ENCODE results near the gene VAMP4.
"Not testable (repeated sequence)": the region's sequence is repeated elsewhere in the genome, so short reads cannot be mapped to it uniquely, and the experiment has no call there.

The VAMP4 gene

GRCh38 chr1:171748651-171749050 lies 6.8 kb upstream of the VAMP4 start:
- DNase-seq = no peak

DNA sequence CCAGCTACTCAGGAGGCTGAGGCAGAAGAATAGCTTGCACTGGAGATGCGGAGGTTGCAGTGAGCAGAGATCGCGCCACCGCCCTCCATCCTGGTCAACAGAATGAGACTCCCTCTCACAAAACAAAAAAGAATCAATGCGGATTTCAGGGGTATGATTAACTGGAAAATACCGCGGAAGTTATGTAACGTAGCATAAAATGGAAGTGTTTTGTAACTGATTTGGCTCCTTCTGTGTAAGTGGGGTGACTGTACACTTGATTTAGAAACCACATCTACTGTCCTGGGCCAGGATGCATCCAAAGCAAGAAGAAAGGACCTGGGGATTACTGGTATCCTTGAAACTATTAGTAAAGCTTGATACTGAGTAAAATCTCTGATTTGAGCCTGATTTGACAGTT lies 3.1 kb upstream of the VAMP4 start:
- DNase-seq = no peak

GRCh38 chr1:171743081-171743870 lies 1.4 kb upstream of the VAMP4 start:
- DNase-seq = no peak

- DNase-seq = peak; percentile 27
These were observed 685 bp upstream of the VAMP4 start for GRCh38 chr1:171742577-171742922.

DNA sequence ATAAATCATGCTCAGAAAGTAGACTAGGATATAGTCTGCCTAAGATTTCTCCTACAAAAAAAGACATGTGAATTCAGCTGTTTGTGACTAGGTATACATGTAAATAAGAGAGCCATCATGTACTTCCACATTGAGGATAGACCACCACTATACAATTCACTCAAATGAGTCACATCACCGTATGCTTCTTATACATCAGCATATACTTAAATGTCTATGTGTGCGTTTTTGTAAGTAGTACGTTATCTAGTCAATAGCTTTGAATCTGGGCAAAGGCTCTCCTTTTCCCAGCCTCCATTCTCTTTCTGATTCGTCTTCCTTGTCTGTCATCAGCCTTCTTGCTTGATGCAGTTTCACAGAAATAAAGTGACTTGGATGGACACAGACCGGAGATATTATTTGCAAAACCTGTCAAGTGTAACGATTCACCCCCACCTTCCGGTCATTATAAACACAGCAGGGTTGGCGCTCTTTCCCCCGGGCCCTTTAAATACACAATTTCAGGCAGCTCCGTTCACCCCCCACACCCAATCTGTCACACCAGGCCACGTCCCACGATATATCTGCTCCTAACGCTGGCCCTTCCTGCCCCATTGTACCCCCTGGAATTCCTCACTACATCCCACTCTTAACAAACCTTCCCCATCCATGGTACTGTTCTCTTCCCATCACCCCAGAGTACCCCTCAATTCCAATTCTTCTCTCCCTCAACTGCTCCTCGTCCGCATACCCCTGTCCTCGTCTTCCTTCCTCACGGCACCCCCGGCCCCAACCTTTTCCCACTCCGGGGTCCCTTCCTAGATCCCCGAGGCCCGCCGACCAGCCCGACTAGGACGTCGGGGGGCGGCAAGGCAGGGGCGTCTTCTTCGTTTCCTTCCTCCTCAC lies 636 bp downstream of the VAMP4 start:
- DNase-seq = peak; percentile 44

DNA sequence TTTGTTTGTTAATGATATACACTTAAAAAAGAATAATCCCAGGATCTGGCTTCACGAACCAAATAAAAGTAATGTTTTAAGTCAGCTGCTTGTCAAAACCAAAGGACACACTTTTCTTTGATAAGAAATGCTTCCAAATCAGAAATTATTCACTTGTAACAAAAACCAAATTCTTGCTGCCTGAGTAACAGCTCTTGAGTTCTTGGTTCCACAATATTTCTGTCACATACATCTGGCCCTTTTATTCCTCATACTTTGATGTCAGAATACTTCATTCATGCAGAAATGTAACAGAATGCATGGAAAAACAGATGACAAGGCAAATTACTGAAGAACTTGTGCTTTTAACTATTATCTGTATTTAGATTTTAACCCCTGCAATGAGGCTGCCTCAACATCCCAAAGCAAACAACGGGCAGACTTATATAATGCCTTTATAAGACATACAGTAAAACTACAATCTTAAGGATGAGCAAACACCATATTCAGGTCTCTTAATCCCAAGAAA lies 1.5 kb downstream of the VAMP4 start:
- DNase-seq = no peak

- no peak for DNase-seq
These were observed 2.2 kb downstream of the VAMP4 start for GRCh38 chr1:171739656-171740055.

- no peak for DNase-seq
These were observed 3.0 kb downstream of the VAMP4 start for GRCh38 chr1:171738911-171739310.

- no peak for DNase-seq
These were observed 5.7 kb downstream of the VAMP4 start for GRCh38 chr1:171736196-171736595.

GRCh38 chr1:171730052-171730451 lies 11.8 kb downstream of the VAMP4 start:
- no peak for DNase-seq

DNA sequence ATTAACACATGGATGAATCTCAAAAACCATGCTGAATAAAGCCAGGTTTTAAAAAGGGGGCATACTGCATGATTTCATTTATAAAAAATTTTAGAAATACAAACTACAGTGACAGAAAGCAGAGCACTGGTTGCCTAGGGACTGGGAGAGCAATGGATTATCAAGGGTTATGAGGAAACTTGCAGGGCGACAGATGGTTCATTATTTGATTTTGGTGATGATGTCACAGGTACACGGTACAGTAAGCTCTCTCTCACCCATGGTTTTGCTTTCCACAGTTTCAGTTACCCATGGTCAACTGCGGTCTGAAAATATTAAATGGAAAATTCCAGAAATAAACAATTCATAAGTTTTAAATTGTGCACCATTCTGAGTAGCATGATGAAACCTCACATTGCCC lies 14.1 kb downstream of the VAMP4 start:
- no peak for DNase-seq

GRCh38 chr1:171723180-171723579 lies 18.7 kb downstream of the VAMP4 start:
- DNase-seq = not testable (repeated sequence)

DNA sequence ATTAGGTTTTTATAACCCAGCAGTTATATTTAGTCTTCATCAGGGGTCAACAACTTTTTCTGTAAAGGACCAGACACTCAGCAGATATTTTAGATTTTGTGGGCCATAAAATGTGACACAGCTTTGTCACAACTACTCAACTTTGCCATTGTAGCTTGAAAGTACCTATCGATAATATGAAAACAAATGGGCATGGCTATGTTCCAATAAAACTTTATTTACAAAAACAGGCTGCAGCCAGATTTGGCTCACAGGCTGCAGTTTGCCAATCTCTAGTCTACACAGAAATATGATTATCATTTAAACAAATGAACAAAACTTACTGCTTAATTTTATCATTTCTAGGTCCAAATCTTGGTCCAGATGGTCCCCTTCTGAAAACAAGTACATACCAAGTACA lies 23.0 kb downstream of the VAMP4 start:
- DNase-seq = no peak

DNA sequence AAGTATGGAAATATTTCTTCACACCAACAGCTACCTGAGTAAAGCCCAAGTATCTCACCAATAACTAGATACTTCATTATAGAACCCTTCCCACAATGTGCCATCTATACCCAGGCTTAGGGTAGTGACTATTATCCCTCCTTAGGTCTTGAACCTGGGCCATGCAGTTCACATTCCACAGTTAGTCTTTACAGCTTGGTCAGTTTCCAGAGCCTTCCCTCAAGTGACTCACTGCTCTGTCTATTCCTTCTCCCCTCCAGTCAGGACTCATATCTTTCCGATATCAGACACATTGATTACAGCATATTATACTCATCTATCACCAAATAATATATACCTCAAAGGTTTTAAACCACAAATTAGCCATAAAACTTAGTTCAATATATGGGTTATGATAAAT lies 23.6 kb downstream of the VAMP4 start:
- no peak for DNase-seq

DNA sequence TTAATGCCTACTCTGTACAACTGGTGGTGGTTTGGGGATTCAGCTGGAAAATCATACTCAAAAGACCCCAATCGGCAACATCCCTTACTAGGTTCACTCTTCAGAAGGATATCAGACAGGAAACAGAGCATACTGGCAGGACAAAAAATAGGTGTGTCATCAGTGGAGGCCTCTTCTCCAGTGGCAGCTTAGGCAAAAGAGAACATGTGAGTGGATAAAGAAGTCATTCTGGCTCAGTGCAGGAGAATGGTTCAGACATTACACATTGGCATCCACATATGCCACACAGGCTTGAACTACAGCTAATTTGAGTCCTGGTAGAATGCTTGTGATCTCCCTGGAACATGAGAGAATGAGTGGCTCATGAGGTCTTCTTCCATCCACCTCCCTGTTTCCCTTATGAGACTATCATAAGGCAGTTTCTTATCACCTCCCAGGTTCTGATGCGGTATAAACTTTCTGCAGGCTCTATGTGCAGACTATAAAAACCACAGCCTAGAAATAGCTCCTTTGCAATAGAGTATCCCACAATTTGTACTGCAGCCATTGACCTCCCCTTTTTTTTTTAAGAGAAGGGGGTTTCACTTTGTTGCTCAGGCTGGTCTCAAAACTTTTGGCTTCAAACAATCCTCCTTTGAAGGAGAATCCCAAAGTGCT lies 24.7 kb downstream of the VAMP4 start:
- no peak for DNase-seq

DNA sequence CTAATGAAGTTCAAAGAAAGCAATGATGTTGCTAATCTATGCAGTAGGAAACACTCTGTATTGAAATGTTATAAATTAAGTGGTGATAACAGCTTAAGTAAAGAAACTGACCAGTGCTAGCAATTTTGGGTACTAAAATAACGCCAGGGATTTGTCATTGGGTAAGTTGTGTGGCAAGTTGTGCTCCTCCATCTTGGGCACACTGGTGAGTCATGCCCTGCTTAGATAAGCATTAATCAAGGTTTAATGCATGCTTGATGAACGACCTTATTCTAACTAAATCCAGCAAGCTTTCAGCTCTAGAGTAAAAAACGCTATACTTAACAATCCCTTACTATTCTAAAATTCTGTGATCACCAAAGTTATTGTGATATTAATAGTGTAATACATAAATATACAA lies 25.2 kb downstream of the VAMP4 start:
- no peak for DNase-seq

DNA sequence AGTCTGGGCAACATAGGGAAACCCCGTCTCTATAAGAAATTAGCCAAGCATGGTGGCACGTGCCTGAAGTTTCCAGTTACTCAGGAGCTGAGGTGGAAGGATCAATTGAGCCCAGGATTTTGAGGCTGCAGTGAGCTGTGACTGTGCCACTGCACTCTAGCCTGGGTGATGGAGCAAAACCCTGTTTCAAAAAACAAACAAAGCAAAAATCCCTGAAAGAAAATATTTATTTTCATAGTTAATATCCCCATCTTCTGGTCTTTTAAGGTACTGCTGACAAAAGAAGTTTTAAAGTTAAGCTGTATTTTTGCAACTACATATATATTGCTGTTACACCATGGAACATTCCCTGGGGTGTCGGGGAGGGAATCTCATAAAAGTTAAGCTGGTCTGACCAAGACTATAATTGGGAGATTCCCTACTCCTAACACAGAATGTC lies 26.0 kb downstream of the VAMP4 start:
- DNase-seq = no peak

DNA sequence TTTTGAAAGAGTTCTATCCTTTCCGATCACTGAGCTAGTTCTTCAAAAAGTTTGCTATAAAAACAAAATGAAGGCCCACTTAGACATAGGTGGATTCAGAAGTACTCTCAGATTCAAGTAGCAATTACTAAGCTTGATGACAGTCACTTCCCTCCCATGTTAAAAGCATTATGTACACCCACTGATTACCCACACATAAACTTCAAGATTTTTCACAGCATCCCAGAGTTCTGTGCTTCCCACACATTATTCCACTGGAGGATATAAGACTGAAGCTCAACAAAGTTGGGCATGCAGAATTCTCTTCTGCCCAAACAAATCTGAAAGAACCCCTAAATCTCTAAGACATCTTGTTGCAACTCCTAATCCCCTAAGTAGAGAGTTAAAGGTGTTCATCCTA lies 29.5 kb downstream of the VAMP4 start:
- no peak for DNase-seq

DNA sequence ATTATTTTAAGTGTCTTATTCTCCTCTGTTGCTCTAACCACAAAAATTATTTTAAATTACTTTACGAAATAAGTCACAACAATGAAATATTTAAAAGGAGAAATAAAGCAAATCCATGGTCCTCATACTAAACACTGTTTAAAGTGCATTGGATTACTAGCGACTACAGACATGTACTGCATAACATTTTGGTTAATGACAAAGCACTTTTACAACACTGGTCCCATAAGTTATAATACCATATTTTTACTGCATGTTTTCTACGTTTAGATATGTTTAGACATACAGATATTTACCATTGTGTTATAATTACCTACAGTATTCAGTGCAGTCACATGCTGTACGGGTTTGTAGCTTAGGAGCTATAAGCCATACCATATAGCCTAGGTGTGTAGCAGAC lies 30.2 kb downstream of the VAMP4 start:
- DNase-seq = no peak

- no peak for DNase-seq
These were observed 34.3 kb downstream of the VAMP4 start for GRCh38 chr1:171707583-171707982.

DNA sequence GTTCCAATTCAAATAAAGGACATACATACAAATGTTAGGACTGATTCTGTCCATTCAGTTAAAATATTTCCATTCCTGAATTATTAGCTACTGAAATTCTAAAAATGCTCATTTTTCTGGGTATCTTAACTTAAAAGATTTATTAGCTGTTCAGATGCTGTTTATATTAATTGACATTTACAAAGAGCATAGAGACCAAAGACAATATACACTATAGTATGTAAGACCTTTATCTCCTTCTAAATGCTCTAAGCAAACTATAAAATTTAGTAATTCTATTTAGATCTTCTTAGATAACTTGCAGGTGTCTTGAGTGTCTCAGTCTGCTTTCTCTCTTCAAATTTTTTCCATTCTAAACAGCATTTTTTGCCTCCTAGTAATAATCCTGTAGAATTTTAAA lies 39.3 kb downstream of the VAMP4 start:
- DNase-seq = no peak

DNA sequence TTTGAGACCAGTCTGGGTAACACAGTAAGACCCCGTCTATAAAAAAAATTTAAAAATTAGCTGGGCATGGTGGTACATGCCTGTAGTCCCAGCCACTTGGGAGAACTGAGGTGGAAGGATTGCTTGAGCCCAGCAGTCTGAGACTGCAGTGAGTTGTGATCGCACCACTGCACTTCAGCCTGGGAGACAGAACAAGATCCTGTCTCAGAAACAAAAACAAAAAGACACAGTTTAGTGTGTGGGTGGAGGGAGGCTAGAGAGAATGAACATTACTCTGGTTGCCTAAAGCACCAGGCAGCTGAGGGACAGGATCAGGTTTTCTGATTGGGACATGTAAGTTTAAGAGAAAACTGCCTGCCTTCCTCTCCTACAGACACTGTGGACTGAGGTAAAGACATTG lies 42.3 kb downstream of the VAMP4 start:
- DNase-seq = no peak

GRCh38 chr1:171695772-171696171 lies 46.1 kb downstream of the VAMP4 start:
- DNase-seq = not testable (repeated sequence)

DNA sequence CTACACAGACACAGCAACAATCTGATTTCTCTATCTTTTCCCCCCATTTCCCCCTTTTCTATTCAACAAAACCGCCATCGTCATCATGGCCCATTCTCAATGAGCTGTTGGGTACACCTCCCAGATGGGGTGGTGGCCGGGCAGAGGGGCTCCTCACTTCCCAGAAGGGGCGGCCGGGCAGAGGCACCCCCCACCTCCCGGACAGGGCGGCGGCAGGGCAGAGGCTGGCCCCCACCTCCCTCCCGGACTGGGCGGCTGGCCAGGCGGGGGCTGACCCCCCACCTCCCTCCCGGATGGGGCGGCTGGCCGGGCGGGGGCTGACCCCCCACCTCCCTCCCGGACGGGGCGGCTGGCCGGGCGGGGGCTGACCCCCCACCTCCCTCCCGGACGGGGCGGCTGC lies 48.3 kb downstream of the VAMP4 start:
- DNase-seq = not testable (repeated sequence)

Data from activated naive CD4-positive, alpha-beta T cell treated with Interleukin-2 at 50 U/mL for 16 hours (primary cell).